Parathyroid adenoma (tissue), 2 donors: ENCODE measurements around the gene PDSS2.

Experiments
- H2AFZ ChIP-seq: fragments of 300-600 bp; sonication (generic); one replicate; pipeline ENCODE4 v1.7.0; 2017; ENCODE audit warnings: antibody characterized with exemption, mild to moderate bottlenecking
- H3K27ac ChIP-seq: fragments of 300-600 bp; sonication (generic); one replicate; pipeline ENCODE4 v1.7.0; 2017
- H3K27me3 ChIP-seq: fragments of 300-600 bp; sonication (generic); one replicate; pipeline ENCODE4 v1.7.0; 2017; ENCODE audit warnings: low read length; ENCODE audit not compliant: control insufficient read depth, insufficient read depth
- H3K36me3 ChIP-seq: fragments of 300-600 bp; sonication (generic); one replicate; pipeline ENCODE4 v1.7.0; 2017; ENCODE audit warnings: low read length; ENCODE audit not compliant: control insufficient read depth, insufficient read depth
- H3K4me1 ChIP-seq: fragments of 300-600 bp; sonication (generic); one replicate; pipeline ENCODE4 v1.7.0; 2017; ENCODE audit warnings: control low read depth
- H3K4me2 ChIP-seq: fragments of 300-600 bp; sonication (generic); one replicate; pipeline ENCODE4 v1.7.0; 2017; ENCODE audit warnings: low read length
- H3K4me3 ChIP-seq: fragments of 300-600 bp; sonication (generic); one replicate; pipeline ENCODE4 v1.7.0; 2017; ENCODE audit warnings: low read depth, low read length
- H3K79me2 ChIP-seq: fragments of 300-600 bp; sonication (generic); one replicate; pipeline ENCODE4 v1.7.0; 2017; ENCODE audit warnings: control low read depth
- H3K9ac ChIP-seq: fragments of 300-600 bp; sonication (generic); one replicate; pipeline ENCODE4 v1.7.0; 2017; ENCODE audit warnings: mild to moderate bottlenecking
- H3K9me3 ChIP-seq: fragments of 300-600 bp; sonication (generic); one replicate; pipeline ENCODE4 v1.7.0; 2017; ENCODE audit warnings: low read length; ENCODE audit not compliant: control insufficient read depth
- TF ChIP-seq, protein P1 (sequence below): fragments of 300-600 bp; sonication (generic); IDR thresholded peaks from one replicate; pipeline ENCODE4 v1.7.0; 2017; ENCODE audit warnings: antibody characterized with exemption, mild to moderate bottlenecking
- donor health status: primary hyperparathyroidism.

PDSS2 gene

DNA sequence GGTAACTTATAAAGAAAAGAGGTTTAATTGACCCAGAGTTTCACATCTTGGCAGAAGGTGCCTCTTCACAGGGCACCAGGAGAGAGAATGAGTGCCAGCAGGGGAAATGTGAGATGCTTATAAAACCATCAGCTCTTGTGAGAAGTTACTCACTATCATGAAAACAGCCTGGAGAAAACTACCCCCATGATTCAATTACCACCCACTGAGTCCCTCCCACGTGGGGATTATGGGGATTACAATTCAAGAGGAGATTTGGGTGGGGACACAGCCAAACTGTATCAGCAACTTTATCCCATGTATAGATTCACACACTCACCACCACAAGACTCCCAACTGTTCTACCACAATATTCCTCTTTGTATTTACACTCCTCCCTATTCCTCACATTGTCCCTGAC lies 10.6 kb downstream of the PDSS2 start:
- TF ChIP-seq, protein P1, sequence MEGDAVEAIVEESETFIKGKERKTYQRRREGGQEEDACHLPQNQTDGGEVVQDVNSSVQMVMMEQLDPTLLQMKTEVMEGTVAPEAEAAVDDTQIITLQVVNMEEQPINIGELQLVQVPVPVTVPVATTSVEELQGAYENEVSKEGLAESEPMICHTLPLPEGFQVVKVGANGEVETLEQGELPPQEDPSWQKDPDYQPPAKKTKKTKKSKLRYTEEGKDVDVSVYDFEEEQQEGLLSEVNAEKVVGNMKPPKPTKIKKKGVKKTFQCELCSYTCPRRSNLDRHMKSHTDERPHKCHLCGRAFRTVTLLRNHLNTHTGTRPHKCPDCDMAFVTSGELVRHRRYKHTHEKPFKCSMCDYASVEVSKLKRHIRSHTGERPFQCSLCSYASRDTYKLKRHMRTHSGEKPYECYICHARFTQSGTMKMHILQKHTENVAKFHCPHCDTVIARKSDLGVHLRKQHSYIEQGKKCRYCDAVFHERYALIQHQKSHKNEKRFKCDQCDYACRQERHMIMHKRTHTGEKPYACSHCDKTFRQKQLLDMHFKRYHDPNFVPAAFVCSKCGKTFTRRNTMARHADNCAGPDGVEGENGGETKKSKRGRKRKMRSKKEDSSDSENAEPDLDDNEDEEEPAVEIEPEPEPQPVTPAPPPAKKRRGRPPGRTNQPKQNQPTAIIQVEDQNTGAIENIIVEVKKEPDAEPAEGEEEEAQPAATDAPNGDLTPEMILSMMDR = no peak
- no peaks in the 10 kb centered on the region for H3K27me3 ChIP-seq
- H3K9me3 ChIP-seq = no peaks in the 10 kb centered on the region
- no peak overlapping the region for H3K4me3 ChIP-seq
- H3K79me2 ChIP-seq = peaks cover 27% of the 10 kb centered on the region
- H2AFZ ChIP-seq = no peak overlapping the region
- H3K36me3 ChIP-seq = no peaks in the 10 kb centered on the region
- H3K9ac ChIP-seq = no peak overlapping the region
- H3K4me2 ChIP-seq = no peak overlapping the region
- H3K4me1 ChIP-seq = peaks cover 6% of the 10 kb centered on the region
- H3K27ac ChIP-seq = no peak overlapping the region

DNA sequence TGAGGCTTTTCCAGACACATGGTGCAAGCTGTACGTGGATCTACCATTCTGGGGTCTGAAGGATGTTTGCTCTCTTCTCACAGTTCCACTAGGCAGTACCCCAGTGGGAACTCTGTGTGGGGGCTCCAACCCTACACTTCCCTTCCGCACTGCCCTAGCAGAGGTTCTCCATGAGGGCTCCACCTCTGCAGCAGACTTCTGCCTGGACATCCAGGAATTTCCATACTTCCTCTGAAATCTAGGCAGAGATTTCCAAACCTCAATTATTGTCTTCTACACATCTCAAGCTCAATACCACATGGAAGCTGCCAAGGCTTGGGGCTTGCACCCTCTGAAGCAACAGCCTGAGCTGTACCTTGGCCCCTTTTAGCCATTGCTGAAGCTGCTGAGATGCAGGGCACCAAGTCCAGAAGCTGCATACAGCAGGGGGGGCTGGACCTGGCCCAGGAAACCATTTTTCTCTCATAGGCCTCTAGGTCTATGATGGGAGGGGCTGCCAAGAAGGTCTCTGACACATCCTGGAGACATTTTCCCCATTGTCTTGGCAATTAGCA lies 11.6 kb downstream of the PDSS2 start:
- Histone ChIP-seq H3K27ac (no peak overlapping the region), H3K4me3 (no peak overlapping the region), H3K79me2 (peaks cover 27% of the 10 kb centered on the region), H3K36me3 (no peaks in the 10 kb centered on the region), H3K27me3 (no peaks in the 10 kb centered on the region), H3K9ac (no peak overlapping the region), H3K9me3 (no peaks in the 10 kb centered on the region), H2AFZ (no peak overlapping the region), H3K4me2 (no peak overlapping the region), H3K4me1 (peaks cover 6% of the 10 kb centered on the region)
- TF ChIP-seq, protein P1 = no peak

DNA sequence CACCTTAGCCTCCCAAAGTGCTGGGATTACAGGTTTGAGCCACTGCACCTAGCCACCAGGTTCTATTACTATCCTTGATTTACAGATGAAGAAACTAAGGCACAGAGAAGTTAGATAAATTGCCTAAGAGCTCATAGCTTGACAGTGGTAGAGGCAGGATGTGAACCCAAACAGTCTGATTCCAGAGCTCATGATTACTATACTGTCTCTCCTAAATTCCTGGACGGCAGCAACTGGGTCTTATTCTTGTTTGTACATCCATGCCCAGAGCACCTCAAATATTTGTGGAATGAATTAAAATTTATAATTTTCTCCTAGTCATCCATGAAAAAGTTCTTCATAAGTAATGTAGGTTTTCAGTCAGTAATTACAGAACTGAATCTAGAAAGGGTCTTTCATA lies 15.1 kb downstream of the PDSS2 start:
- Histone ChIP-seq H3K9ac (no peak overlapping the region), H3K27me3 (no peaks in the 10 kb centered on the region), H3K4me2 (no peak overlapping the region), H3K4me1 (no peaks in the 10 kb centered on the region), H2AFZ (no peak overlapping the region), H3K27ac (no peak overlapping the region), H3K36me3 (no peaks in the 10 kb centered on the region), H3K9me3 (no peaks in the 10 kb centered on the region), H3K79me2 (peaks cover 17% of the 10 kb centered on the region), H3K4me3 (no peak overlapping the region)
- TF ChIP-seq, protein P1 = no peak

DNA sequence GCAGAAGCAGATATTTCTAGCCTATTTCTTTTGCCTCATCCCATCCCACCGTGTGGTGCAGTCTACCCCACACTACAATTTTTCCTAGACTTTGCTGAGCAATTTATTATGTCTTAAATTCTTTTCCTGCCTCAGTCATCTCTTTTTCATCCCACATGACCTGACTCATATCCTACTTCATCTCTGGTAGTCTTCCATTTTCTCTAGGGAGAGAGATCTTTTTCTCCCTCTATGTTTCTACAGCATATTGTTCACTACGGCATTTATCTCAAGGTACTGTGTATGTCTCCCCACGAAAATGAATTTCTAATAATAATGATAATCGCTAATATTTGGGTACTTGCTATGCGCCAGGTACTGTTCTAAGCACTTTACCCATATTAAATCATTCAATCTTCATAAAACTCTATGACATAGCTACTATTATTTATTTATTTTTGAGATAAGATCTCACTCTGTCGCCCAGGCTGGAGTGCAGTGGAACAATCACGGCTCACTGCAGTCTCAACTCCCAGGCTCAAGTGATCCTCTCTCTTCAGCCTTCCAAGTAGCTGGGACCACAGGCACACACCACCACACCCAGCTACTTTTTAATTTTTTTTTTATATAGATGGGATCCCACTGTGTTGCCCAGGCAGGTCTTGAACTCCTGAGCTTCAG lies 15.6 kb downstream of the PDSS2 start:
- no peak overlapping the region for H2AFZ ChIP-seq
- H3K27me3 ChIP-seq = no peaks in the 10 kb centered on the region
- no peak overlapping the region for H3K9ac ChIP-seq
- H3K9me3 ChIP-seq = no peaks in the 10 kb centered on the region
- peaks cover 16% of the 10 kb centered on the region for H3K79me2 ChIP-seq
- H3K27ac ChIP-seq = no peak overlapping the region
- no peak overlapping the region for H3K4me2 ChIP-seq
- no peak overlapping the region for H3K4me3 ChIP-seq
- no peaks in the 10 kb centered on the region for H3K36me3 ChIP-seq
- no peaks in the 10 kb centered on the region for H3K4me1 ChIP-seq
- TF ChIP-seq, protein P1 = no peak
